ENCODE measurements around the gene TGFB1I1. TPM values are rescaled to one million over a fixed set of nuclear protein-coding genes. Genes with fewer than 3 reads are reported as not detected.
"Not testable (repeated sequence)": the region's sequence is repeated elsewhere in the genome, so short reads cannot be mapped to it uniquely, and the experiment has no call there.

The TGFB1I1 gene
- total RNA-seq, 3 donors from 2014 or later, result 17.4 to 31.8 (median 30.1) TPM

GRCh38 chr16:31483081-31483480, 11.1 kb downstream of the TGFB1I1 start, which contains the start of gene SLC5A2:
SLC5A2 (plus strand) TSS chr16:31483123; CDS start chr16:31483137, 14 bp downstream.
- Histone ChIP-seq H3K36me3 (no peaks in the 10 kb centered on the region), H3K27ac (no peak within 1 kb of the TSS), H3K27me3 (peaks cover 0 to 3% of the 10 kb centered on the region in 2 donors), H3K4me3 (no peak within 1 kb of the TSS), H3K9me3 (no peaks in the 10 kb centered on the region), H3K4me1 (no peaks in the 10 kb centered on the region)
- no peak for DNase-seq (ENCODE audit: low spot score in 2 of 2)
- TF ChIP-seq POLR2AphosphoS5 (IDR thresholded peaks at IDR 0.05) (no peak), POLR2A (IDR thresholded peaks at IDR 0.05) (no peak), CTCF (IDR thresholded peaks at IDR 0.05) (no peak)
- intact Hi-C loops (cut with DNase I; ENCODE audit: low total_unique reads), result no loop called here

- H3K4me3 ChIP-seq; H3K9me3 ChIP-seq; H3K4me1 ChIP-seq; H3K36me3 ChIP-seq; H3K27ac ChIP-seq; intact Hi-C loops (cut with DNase I; ENCODE audit: low total_unique reads); H3K27me3 ChIP-seq; DNase-seq (ENCODE audit: low spot score in 2 of 2): not testable (repeated sequence)
Observed at GRCh38 chr16:31484048-31484447, 12.1 kb downstream of the TGFB1I1 start.

GRCh38 chr16:31484491-31485171, 12.7 kb downstream of the TGFB1I1 start:
- Histone ChIP-seq H3K4me1 (peaks cover 4 to 5% of the 10 kb centered on the region in 2 donors), H3K9me3 (no peaks in the 10 kb centered on the region), H3K36me3 (no peaks in the 10 kb centered on the region), H3K4me3 (no peak overlapping the region), H3K27ac (peak overlapping the region in 1 of 2 donors; percentile 19), H3K27me3 (peaks cover 0 to 3% of the 10 kb centered on the region in 2 donors)
- TF ChIP-seq POLR2AphosphoS5 (IDR thresholded peaks at IDR 0.05) (no peak), CTCF (IDR thresholded peaks at IDR 0.05) (no peak)
- no peak for DNase-seq (ENCODE audit: low spot score in 2 of 2)
- intact Hi-C loops (cut with DNase I; ENCODE audit: low total_unique reads), result loop anchor here (1.0 kb wide), 1 partner anchor 30 kb away; no protein-coding TSS in a partner anchor

GRCh38 chr16:31485571-31485970, 13.6 kb downstream of the TGFB1I1 start:
- intact Hi-C loops (cut with DNase I; ENCODE audit: low total_unique reads), result loop anchor here (1.0 kb wide), 1 partner anchor 29 kb away; no protein-coding TSS in a partner anchor
- DNase-seq (ENCODE audit: low spot score in 2 of 2), result no peak
- peaks cover 0 to 3% of the 10 kb centered on the region in 2 donors for H3K27me3 ChIP-seq
- no peaks in the 10 kb centered on the region for H3K9me3 ChIP-seq
- H3K4me3 ChIP-seq, result no peak overlapping the region
- no peak for TF ChIP-seq POLR2A (IDR thresholded peaks at IDR 0.05)
- peaks cover 4 to 5% of the 10 kb centered on the region in 2 donors for H3K4me1 ChIP-seq
- H3K36me3 ChIP-seq, result no peaks in the 10 kb centered on the region
- H3K27ac ChIP-seq, result no peak overlapping the region

GRCh38 chr16:31486045-31486444, 14.1 kb downstream of the TGFB1I1 start:
- Histone ChIP-seq H3K27ac (no peak overlapping the region), H3K27me3 (peaks cover 0 to 3% of the 10 kb centered on the region in 2 donors), H3K4me3 (no peak overlapping the region), H3K36me3 (no peaks in the 10 kb centered on the region), H3K9me3 (no peaks in the 10 kb centered on the region), H3K4me1 (peaks cover 4 to 5% of the 10 kb centered on the region in 2 donors)
- DNase-seq (ENCODE audit: low spot score in 2 of 2), result no peak
- no peak for TF ChIP-seq POLR2AphosphoS5 (IDR thresholded peaks at IDR 0.05)
- no peak for TF ChIP-seq CTCF (IDR thresholded peaks at IDR 0.05)
- no peak for TF ChIP-seq POLR2A (IDR thresholded peaks at IDR 0.05)
- intact Hi-C loops (cut with DNase I; ENCODE audit: low total_unique reads), result no loop called here

- TF ChIP-seq POLR2AphosphoS5 (IDR thresholded peaks at IDR 0.05) (no peak), CTCF (IDR thresholded peaks at IDR 0.05) (no peak), POLR2A (IDR thresholded peaks at IDR 0.05) (no peak)
- H3K27ac ChIP-seq, result no peak overlapping the region
Observed at GRCh38 chr16:31487071-31487719, 15.2 kb downstream of the TGFB1I1 start.

More at GRCh38 chr16:31487071-31487719, 15.2 kb downstream of the TGFB1I1 start:
- intact Hi-C loops (cut with DNase I; ENCODE audit: low total_unique reads), result no loop called here
- no peaks in the 10 kb centered on the region for H3K36me3 ChIP-seq
- no peaks in the 10 kb centered on the region for H3K9me3 ChIP-seq
- H3K4me1 ChIP-seq, result peaks cover 4 to 5% of the 10 kb centered on the region in 2 donors
- peaks cover 0 to 3% of the 10 kb centered on the region in 2 donors for H3K27me3 ChIP-seq
- peak overlapping the region; percentile 38 to 76 (median 64) for H3K4me3 ChIP-seq
- DNase-seq (ENCODE audit: low spot score in 2 of 2), result no peak

Measured in breast epithelium (tissue), 4 donors.